GM23338 (cell line): ENCODE results near the gene PDE7B. TPM values are rescaled to one million over a fixed set of nuclear protein-coding genes. Genes with fewer than 3 reads are reported as not detected.

ENCODE experiments used
- ATAC-seq: fragments of 200-7000 bp; cut with Tn5 transposase; 3 replicates; pipeline ENCODE4 v1.9.1; 2020
- DNase-seq: peaks from one replicate; pipeline ENCODE4 v3.0.0-alpha.2; 2015; ENCODE audit warnings: low spot score
- H2AFZ ChIP-seq: fragments of 200-600 bp; sonication (generic); 2 replicates; pipeline ENCODE4 v1.8.0; 2016; ENCODE audit warnings: antibody characterized with exemption, mild to moderate bottlenecking, moderate library complexity
- H3F3A ChIP-seq: fragments of 200-600 bp; sonication (generic); replicated peaks from 2 replicates; pipeline ENCODE4 v1.8.0; 2017; ENCODE audit warnings: antibody characterized with exemption, mixed run types, low read depth
- H3K27ac ChIP-seq: fragments of 200-600 bp; sonication (generic); 2 replicates; pipeline ENCODE4 v1.6.1; 2016; ENCODE audit warnings: low read depth
- H3K27me3 ChIP-seq: fragments of 200-600 bp; sonication (generic); 2 replicates; pipeline ENCODE4 v1.8.0; 2016; ENCODE audit warnings: mild to moderate bottlenecking, mixed run types, moderate library complexity; ENCODE audit not compliant: insufficient read depth
- H3K36me3 ChIP-seq: fragments of 200-600 bp; sonication (generic); 2 replicates; pipeline ENCODE4 v1.8.0; 2016; ENCODE audit warnings: mild to moderate bottlenecking; ENCODE audit not compliant: insufficient read depth
- H3K4me1 ChIP-seq: fragments of 200-600 bp; sonication (generic); 2 replicates; pipeline ENCODE4 v1.8.0; 2016; ENCODE audit warnings: mild to moderate bottlenecking, moderate library complexity; ENCODE audit not compliant: insufficient read depth
- H3K4me2 ChIP-seq: fragments of 200-600 bp; sonication (generic); 2 replicates; pipeline ENCODE4 v1.7.1; 2017; ENCODE audit warnings: mixed run types
- H3K4me3 ChIP-seq: fragments of 200-600 bp; sonication (generic); 2 replicates; pipeline ENCODE4 v1.6.1; 2016; ENCODE audit warnings: mixed run types
- H3K79me2 ChIP-seq: fragments of 200-600 bp; sonication (generic); replicated peaks from 2 replicates; pipeline ENCODE4 v1.8.0; 2017; ENCODE audit warnings: mild to moderate bottlenecking; ENCODE audit not compliant: insufficient read depth
- H3K9me2 ChIP-seq: fragments of 200-600 bp; sonication (generic); 2 replicates; pipeline ENCODE4 v1.8.0; 2017; ENCODE audit not compliant: insufficient read depth
- H4K20me1 ChIP-seq: fragments of 200-600 bp; sonication (generic); replicated peaks from 2 replicates; pipeline ENCODE4 v1.8.0; 2017; ENCODE audit warnings: mild to moderate bottlenecking; ENCODE audit not compliant: insufficient read depth
- H3K27ac Mint-ChIP-seq: 2 replicates; pipeline ENCODE4 v1.8.0; 2020; ENCODE audit warnings: inconsistent platforms, mild to moderate bottlenecking, moderate library complexity, mixed read lengths
- H3K27me3 Mint-ChIP-seq: 3 replicates; pipeline ENCODE4 v1.8.0; 2022; ENCODE audit warnings: low read depth, mild to moderate bottlenecking, moderate library complexity, mixed read lengths, inconsistent platforms; ENCODE audit not compliant: insufficient read depth, poor library complexity
- H3K36me3 Mint-ChIP-seq: 3 replicates; pipeline ENCODE4 v1.8.0; 2021; ENCODE audit warnings: low read depth, mild to moderate bottlenecking, inconsistent platforms, moderate library complexity, mixed read lengths
- H3K4me1 Mint-ChIP-seq: 3 replicates; pipeline ENCODE4 v1.8.0; 2020; ENCODE audit warnings: mild to moderate bottlenecking, inconsistent platforms, mixed read lengths
- H3K4me3 Mint-ChIP-seq: 3 replicates; pipeline ENCODE4 v1.8.0; 2021; ENCODE audit warnings: moderate library complexity, mild to moderate bottlenecking, inconsistent platforms, mixed read lengths
- H3K9me3 Mint-ChIP-seq: 3 replicates; pipeline ENCODE4 v1.8.0; 2020; ENCODE audit warnings: moderate library complexity, mild to moderate bottlenecking, inconsistent platforms, mixed read lengths
- CREB1 ChIP-seq: fragments of 250-450 bp; sonication (Bioruptor Pico); IDR thresholded peaks from 2 replicates; pipeline ENCODE4 v1.5.0; 2020; ENCODE audit warnings: low read depth, mild to moderate bottlenecking, moderate library complexity
- EZH2 ChIP-seq: fragments of 200-600 bp; sonication (generic); IDR thresholded peaks from one replicate; pipeline ENCODE4 v1.8.0; 2017; ENCODE audit warnings: antibody characterized with exemption, mild to moderate bottlenecking, low read depth; ENCODE audit not compliant: unreplicated experiment
- EZH2phosphoT487 ChIP-seq: fragments of 200-600 bp; sonication (generic); IDR thresholded peaks from one replicate; pipeline ENCODE4 v1.8.1; 2018; ENCODE audit warnings: antibody characterized with exemption; ENCODE audit not compliant: unreplicated experiment
- POLR2AphosphoS5 ChIP-seq: IDR thresholded peaks from 2 replicates; pipeline ENCODE4 v1.6.1; 2016; ENCODE audit warnings: antibody characterized with exemption, low read depth
- STAT1 ChIP-seq: IDR thresholded peaks from one replicate; pipeline ENCODE4 v1.6.1; 2016; ENCODE audit warnings: antibody characterized with exemption; ENCODE audit not compliant: unreplicated experiment
- ZNF331 ChIP-seq: fragments of 250-450 bp; sonication (Bioruptor Pico); IDR thresholded peaks from 2 replicates; pipeline ENCODE4 v1.5.0; 2020; ENCODE audit warnings: low read depth, mild to moderate bottlenecking, moderate library complexity
- polyA plus RNA-seq: library from polyadenylated mRNA; unstranded; fragments of >200 nt; fragmentation: Nextera tagmentation; extraction: Ambion mirVana; gene quantifications from 2 replicates; pipeline ENCODE4 v1.2.1, GENCODE V29; 2016
- total RNA-seq: library from RNA; depleted of rRNA; stranded (reverse); fragments of >200 nt; shearing (Covaris generic); gene quantifications from 2 replicates; pipeline ENCODE4 v1.2.3, GENCODE V29; 2014
- TF ChIP-seq, protein P1 (sequence below): fragments of 250-450 bp; sonication (Bioruptor Pico); IDR thresholded peaks from 2 replicates; pipeline ENCODE4 v1.5.0; 2020; ENCODE audit warnings: mild to moderate bottlenecking, moderate library complexity
- TF ChIP-seq, protein P2 (sequence below): IDR thresholded peaks from 2 replicates; pipeline ENCODE4 v1.6.1; 2016; ENCODE audit warnings: antibody characterized with exemption
- TF ChIP-seq, protein P3 (sequence below): IDR thresholded peaks from one replicate; pipeline ENCODE4 v1.6.1; 2018; ENCODE audit warnings: antibody characterized with exemption; ENCODE audit not compliant: unreplicated experiment
- TF ChIP-seq, protein P4 (sequence below), 2 experiments: fragments of 200-600 bp in 1 of 2; sonication (generic) in 1 of 2; conservative IDR thresholded peaks; 2 replicates each; pipeline versions ENCODE4 v1.5.1 to v1.6.1; 2016 to 2017; ENCODE audit warnings: antibody characterized with exemption in 2 of 2, low read depth in 2 of 2, mild to moderate bottlenecking in 2 of 2, moderate library complexity in 1 of 2

Gene PDE7B
- total and polyA plus RNA-seq, 2 experiments from 2014 or later = 0.07 TPM; not detected in 1

DNA sequence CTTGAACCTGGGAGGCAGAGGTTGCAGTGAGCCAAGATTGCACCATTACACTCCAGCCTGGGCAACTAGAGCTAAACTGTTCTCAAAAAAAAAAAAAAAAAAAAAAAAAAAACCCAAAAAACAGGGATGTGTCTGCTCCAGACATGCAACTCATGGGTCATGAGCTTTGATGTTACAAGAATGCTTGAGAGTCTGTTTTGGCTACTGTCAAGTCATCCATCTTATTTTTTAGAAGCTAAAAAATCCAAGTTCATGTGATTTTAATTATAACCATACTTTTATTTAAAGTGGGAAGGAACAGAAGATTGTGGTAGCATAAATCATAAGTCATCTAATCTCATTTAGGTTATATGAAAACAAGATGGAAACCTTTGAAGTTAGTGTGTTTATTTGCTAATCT, 120.6 kb downstream of the PDE7B start (continued):
- TF ChIP-seq, protein P1, sequence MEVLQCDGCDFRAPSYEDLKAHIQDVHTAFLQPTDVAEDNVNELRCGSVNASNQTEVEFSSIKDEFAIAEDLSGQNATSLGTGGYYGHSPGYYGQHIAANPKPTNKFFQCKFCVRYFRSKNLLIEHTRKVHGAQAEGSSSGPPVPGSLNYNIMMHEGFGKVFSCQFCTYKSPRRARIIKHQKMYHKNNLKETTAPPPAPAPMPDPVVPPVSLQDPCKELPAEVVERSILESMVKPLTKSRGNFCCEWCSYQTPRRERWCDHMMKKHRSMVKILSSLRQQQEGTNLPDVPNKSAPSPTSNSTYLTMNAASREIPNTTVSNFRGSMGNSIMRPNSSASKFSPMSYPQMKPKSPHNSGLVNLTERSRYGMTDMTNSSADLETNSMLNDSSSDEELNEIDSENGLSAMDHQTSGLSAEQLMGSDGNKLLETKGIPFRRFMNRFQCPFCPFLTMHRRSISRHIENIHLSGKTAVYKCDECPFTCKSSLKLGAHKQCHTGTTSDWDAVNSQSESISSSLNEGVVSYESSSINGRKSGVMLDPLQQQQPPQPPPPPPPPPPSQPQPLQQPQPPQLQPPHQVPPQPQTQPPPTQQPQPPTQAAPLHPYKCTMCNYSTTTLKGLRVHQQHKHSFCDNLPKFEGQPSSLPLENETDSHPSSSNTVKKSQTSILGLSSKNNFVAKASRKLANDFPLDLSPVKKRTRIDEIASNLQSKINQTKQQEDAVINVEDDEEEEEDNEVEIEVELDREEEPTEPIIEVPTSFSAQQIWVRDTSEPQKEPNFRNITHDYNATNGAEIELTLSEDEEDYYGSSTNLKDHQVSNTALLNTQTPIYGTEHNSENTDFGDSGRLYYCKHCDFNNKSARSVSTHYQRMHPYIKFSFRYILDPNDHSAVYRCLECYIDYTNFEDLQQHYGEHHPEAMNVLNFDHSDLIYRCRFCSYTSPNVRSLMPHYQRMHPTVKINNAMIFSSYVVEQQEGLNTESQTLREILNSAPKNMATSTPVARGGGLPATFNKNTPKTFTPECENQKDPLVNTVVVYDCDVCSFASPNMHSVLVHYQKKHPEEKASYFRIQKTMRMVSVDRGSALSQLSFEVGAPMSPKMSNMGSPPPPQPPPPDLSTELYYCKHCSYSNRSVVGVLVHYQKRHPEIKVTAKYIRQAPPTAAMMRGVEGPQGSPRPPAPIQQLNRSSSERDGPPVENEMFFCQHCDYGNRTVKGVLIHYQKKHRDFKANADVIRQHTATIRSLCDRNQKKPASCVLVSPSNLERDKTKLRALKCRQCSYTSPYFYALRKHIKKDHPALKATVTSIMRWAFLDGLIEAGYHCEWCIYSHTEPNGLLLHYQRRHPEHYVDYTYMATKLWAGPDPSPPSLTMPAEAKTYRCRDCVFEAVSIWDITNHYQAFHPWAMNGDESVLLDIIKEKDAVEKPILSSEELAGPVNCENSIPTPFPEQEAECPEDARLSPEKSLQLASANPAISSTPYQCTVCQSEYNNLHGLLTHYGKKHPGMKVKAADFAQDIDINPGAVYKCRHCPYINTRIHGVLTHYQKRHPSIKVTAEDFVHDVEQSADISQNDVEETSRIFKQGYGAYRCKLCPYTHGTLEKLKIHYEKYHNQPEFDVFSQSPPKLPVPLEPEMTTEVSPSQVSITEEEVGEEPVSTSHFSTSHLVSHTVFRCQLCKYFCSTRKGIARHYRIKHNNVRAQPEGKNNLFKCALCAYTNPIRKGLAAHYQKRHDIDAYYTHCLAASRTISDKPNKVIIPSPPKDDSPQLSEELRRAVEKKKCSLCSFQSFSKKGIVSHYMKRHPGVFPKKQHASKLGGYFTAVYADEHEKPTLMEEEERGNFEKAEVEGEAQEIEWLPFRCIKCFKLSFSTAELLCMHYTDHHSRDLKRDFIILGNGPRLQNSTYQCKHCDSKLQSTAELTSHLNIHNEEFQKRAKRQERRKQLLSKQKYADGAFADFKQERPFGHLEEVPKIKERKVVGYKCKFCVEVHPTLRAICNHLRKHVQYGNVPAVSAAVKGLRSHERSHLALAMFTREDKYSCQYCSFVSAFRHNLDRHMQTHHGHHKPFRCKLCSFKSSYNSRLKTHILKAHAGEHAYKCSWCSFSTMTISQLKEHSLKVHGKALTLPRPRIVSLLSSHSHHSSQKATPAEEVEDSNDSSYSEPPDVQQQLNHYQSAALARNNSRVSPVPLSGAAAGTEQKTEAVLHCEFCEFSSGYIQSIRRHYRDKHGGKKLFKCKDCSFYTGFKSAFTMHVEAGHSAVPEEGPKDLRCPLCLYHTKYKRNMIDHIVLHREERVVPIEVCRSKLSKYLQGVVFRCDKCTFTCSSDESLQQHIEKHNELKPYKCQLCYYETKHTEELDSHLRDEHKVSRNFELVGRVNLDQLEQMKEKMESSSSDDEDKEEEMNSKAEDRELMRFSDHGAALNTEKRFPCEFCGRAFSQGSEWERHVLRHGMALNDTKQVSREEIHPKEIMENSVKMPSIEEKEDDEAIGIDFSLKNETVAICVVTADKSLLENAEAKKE (CRISPR knock-in tag) = no peak
- no peak for TF ChIP-seq POLR2AphosphoS5
- no peak for TF ChIP-seq EZH2
- TF ChIP-seq, protein P2, sequence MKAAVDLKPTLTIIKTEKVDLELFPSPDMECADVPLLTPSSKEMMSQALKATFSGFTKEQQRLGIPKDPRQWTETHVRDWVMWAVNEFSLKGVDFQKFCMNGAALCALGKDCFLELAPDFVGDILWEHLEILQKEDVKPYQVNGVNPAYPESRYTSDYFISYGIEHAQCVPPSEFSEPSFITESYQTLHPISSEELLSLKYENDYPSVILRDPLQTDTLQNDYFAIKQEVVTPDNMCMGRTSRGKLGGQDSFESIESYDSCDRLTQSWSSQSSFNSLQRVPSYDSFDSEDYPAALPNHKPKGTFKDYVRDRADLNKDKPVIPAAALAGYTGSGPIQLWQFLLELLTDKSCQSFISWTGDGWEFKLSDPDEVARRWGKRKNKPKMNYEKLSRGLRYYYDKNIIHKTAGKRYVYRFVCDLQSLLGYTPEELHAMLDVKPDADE = no peak
- TF ChIP-seq STAT1 = no peak

DNA sequence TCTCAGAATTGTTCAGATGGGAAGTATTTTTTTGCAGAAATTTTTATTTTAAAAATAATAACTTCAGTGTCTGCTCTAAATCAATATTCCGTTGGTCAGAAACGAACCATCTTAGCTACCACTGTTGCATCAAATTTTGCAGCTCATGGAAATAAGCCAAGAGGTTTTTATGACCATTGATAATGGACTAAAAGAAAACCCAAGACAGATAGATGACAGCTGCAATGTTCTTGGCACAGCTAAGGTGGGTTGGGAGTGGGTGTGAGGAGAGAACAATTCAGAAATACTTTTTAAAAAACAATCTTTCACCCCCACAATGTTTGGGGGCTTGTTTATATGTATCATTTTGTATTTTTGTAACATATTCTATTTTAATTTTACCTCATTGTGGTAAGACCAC, 121.1 kb downstream of the PDE7B start:
- no peaks in the 10 kb centered on the region for H3F3A ChIP-seq
- Mint-ChIP-seq H3K27me3 (no peaks in the 10 kb centered on the region), H3K4me1 (no peaks in the 10 kb centered on the region; the same call in 2 of the 3 replicates), H3K36me3 (no peaks in the 10 kb centered on the region), H3K27ac (no peak overlapping the region), H3K4me3 (no peak overlapping the region), H3K9me3 (no peaks in the 10 kb centered on the region)
- no peaks in the 10 kb centered on the region for H3K4me1 ChIP-seq
- H3K36me3 ChIP-seq = no peaks in the 10 kb centered on the region
- H4K20me1 ChIP-seq = no peaks in the 10 kb centered on the region
- no peak for ATAC-seq
- no peak overlapping the region for H3K4me3 ChIP-seq
- no peaks in the 10 kb centered on the region for H3K27me3 ChIP-seq
- DNase-seq = no peak
- H3K9me2 ChIP-seq = 0 out of 2 replicates have a peak, but pooled peaks cover 9% of the 10 kb centered on the region
- H3K79me2 ChIP-seq = no peaks in the 10 kb centered on the region
- no peak overlapping the region for H2AFZ ChIP-seq
- no peak overlapping the region for H3K4me2 ChIP-seq
- no peak overlapping the region for H3K27ac ChIP-seq
- TF ChIP-seq, protein P3, sequence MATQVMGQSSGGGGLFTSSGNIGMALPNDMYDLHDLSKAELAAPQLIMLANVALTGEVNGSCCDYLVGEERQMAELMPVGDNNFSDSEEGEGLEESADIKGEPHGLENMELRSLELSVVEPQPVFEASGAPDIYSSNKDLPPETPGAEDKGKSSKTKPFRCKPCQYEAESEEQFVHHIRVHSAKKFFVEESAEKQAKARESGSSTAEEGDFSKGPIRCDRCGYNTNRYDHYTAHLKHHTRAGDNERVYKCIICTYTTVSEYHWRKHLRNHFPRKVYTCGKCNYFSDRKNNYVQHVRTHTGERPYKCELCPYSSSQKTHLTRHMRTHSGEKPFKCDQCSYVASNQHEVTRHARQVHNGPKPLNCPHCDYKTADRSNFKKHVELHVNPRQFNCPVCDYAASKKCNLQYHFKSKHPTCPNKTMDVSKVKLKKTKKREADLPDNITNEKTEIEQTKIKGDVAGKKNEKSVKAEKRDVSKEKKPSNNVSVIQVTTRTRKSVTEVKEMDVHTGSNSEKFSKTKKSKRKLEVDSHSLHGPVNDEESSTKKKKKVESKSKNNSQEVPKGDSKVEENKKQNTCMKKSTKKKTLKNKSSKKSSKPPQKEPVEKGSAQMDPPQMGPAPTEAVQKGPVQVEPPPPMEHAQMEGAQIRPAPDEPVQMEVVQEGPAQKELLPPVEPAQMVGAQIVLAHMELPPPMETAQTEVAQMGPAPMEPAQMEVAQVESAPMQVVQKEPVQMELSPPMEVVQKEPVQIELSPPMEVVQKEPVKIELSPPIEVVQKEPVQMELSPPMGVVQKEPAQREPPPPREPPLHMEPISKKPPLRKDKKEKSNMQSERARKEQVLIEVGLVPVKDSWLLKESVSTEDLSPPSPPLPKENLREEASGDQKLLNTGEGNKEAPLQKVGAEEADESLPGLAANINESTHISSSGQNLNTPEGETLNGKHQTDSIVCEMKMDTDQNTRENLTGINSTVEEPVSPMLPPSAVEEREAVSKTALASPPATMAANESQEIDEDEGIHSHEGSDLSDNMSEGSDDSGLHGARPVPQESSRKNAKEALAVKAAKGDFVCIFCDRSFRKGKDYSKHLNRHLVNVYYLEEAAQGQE = no peak
- TF ChIP-seq, protein P4, sequence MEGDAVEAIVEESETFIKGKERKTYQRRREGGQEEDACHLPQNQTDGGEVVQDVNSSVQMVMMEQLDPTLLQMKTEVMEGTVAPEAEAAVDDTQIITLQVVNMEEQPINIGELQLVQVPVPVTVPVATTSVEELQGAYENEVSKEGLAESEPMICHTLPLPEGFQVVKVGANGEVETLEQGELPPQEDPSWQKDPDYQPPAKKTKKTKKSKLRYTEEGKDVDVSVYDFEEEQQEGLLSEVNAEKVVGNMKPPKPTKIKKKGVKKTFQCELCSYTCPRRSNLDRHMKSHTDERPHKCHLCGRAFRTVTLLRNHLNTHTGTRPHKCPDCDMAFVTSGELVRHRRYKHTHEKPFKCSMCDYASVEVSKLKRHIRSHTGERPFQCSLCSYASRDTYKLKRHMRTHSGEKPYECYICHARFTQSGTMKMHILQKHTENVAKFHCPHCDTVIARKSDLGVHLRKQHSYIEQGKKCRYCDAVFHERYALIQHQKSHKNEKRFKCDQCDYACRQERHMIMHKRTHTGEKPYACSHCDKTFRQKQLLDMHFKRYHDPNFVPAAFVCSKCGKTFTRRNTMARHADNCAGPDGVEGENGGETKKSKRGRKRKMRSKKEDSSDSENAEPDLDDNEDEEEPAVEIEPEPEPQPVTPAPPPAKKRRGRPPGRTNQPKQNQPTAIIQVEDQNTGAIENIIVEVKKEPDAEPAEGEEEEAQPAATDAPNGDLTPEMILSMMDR (conservative IDR thresholded peaks at IDR 0.05; ENCODE audit: low read depth in 2 of 2) = no peak
- TF ChIP-seq CREB1 = no peak
- no peak for TF ChIP-seq EZH2phosphoT487
- no peak for TF ChIP-seq ZNF331 (CRISPR knock-in tag)
